Measurements from ENCODE around the gene DHX38.

The DHX38 gene

DNA sequence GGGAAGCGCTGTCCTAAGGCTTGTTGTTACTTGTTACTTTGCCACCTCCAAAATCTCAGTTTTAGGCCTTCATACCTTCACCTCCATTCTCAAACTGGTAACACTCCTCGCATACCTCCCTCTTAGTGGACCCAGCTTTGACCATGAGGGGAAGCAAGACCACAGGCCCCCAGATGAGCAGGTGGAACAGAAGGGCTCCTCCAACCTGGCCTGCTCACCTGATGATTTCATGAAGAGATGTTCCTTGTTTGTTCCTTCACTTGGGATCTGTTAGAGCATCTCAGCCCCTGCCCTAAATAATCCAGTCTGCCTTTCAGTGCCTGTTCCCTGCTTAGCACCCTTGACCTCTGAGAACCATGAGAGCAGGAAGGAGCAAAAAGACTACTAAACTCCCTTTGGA is 28.7 kb downstream of the DHX38 start:
- no peak for DNase-seq (ENCODE audit: low read depth in 2 of 2)

DNA sequence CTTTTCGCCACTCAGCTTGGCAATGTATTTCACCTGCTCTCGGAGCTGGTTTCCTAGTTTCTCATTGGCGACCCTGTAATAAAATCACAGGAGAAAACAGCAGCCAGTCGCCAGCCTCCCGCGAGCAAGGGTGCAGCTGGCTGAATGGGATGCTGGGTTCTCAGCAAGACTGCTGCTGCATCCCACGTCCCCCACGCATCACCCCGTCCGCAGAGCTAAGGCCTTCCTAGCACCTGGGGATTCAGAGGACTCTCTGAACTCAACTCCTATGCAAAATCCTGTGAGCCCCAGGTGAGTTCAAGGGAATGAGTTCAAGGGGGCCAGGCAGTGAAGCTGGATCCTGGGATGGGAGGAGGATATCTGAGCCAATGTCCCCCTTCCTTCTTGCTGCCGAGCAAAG is 29.3 kb downstream of the DHX38 start:
- no peak for DNase-seq (ENCODE audit: low read depth in 2 of 2)

GRCh38 chr16:72123426-72123825 is 29.8 kb downstream of the DHX38 start:
- no peak for DNase-seq (ENCODE audit: low read depth in 2 of 2)

GRCh38 chr16:72124148-72124547 is 30.5 kb downstream of the DHX38 start:
- no peak for DNase-seq (ENCODE audit: low read depth in 2 of 2)

GRCh38 chr16:72124761-72125634 is 31.4 kb downstream of the DHX38 start:
- DNase-seq (ENCODE audit: low read depth in 2 of 2) = peak; percentile 43 to 56

- no peak for DNase-seq (ENCODE audit: low read depth in 2 of 2)
These were observed 32.2 kb downstream of the DHX38 start for GRCh38 chr16:72125635-72126428.

GRCh38 chr16:72126429-72126765 is 32.8 kb downstream of the DHX38 start:
- no peak for DNase-seq (ENCODE audit: low read depth in 2 of 2)

GRCh38 chr16:72128701-72129100 is 35.1 kb downstream of the DHX38 start:
- DNase-seq (ENCODE audit: low read depth in 2 of 2) = no peak

DNA sequence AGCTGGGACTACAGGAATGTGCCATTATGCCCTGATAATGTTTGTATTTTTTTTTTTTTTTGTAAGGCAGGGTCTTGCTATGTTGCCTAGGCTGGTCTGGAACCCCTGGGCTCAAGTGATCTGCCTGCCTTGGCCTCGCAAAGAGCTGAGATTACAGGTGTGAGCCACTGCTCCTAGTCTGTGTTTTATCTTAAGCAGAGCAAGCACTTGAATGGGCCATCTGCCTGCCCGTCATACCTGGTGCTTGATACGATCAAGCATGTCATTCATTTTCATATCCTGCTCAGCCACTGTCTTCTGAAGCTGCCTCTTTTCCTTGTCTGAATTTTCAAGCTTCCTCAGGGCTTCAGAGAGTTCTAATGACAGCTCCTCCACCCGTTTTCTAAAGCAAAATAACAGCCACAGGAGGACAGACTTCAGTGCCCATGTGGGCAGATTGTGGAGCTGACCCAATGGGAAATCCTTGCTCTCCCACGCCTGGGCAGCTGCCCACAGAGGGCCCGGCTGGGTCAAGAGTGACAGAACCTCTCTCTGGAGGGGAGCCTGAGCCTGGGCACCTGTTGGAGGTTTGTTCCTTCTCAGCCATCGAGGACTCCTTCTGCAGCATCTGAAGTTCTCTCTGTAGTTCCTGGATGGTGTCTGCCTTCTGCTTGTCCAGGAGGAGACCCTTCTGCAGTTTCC is 36.5 kb downstream of the DHX38 start:
- DNase-seq (ENCODE audit: low read depth in 2 of 2) = no peak

DNA sequence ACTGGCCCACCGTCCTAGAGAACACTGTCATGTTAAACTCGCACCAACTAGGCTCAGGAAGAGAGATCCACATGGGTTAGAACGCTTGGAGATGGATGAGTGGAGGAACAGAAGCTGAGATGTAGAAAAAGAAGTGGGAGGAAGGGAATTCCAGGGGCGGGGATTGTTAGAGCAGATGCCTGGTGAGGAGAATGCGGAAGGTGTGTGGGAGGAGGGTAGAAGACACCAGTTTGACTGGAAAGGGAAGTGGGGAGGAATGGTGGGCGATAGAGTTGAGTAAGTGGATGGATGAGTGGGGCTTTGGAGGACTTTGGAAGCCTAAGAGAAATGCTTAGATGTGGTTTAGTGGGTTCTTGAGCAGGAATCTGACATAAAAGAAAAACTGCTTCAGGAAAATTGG is 37.4 kb downstream of the DHX38 start:
- DNase-seq (ENCODE audit: low read depth in 2 of 2) = no peak

DNA sequence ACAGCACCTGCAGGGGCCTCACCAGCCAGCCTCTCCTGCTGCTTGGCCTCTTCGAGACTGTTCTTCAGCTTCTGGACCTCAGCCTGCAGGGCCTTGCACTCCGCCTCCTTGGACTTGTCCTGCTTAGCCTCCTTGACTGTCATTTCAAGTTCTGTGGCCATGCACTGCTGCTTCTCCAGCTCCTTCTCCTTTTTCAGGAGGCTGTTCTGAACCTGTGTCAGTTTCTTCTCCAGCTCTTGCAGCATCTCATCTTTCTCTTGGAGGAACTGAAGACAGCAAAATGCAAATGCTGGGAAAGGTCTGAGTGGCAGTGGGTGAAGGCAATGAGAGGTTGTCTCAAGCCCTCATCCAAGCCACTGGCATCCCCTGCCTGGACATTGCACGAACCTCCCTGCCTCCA is 39.1 kb downstream of the DHX38 start:
- no peak for DNase-seq (ENCODE audit: low read depth in 2 of 2)

- DNase-seq (ENCODE audit: low read depth in 2 of 2) = no peak
These were observed 40.9 kb downstream of the DHX38 start for GRCh38 chr16:72134507-72134906.

- DNase-seq (ENCODE audit: low read depth in 2 of 2) = no peak
These were observed 43.9 kb downstream of the DHX38 start for GRCh38 chr16:72137380-72138063.

GRCh38 chr16:72138064-72138572 is 44.5 kb downstream of the DHX38 start:
- no peak for DNase-seq (ENCODE audit: low read depth in 2 of 2)

DNA sequence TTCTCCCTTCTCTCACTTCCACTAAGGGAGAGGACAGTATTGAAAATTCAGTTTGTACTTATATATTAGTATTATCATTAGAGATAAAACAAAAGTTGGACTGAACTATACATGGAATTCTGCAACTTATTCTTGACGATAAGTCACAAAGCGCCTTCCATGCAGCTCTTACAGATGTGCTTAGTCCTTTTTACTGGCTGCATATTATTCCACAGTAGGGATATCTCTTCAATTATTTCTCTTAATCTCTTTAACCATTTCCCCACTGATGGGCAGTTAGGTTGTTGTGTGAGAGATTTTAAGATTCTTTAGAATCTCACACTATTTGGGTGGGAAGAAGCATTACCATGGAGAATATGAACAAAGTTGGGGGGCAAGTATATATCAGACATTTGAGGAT is 46.3 kb downstream of the DHX38 start:
- no peak for DNase-seq (ENCODE audit: low read depth in 2 of 2)

DNA sequence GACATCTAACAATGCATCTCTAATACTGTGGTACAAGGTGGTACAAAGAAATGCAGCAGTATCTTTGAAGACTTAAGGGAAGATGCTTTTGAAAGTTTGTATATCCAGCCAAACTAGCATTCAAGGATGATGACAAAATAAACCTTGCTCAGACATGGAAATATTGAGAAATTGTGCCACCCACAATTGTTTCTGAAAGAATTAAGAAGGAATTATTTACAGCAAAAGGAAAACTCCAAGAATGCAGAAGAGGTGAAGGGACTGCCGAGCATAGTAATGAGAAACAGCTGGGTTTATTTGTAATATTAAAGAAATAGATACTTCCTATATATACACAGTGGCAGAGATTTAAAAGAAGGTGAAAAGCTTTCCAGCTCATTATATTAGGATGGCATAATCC is 48.8 kb downstream of the DHX38 start:
- DNase-seq (ENCODE audit: low read depth in 2 of 2) = no peak

DNA sequence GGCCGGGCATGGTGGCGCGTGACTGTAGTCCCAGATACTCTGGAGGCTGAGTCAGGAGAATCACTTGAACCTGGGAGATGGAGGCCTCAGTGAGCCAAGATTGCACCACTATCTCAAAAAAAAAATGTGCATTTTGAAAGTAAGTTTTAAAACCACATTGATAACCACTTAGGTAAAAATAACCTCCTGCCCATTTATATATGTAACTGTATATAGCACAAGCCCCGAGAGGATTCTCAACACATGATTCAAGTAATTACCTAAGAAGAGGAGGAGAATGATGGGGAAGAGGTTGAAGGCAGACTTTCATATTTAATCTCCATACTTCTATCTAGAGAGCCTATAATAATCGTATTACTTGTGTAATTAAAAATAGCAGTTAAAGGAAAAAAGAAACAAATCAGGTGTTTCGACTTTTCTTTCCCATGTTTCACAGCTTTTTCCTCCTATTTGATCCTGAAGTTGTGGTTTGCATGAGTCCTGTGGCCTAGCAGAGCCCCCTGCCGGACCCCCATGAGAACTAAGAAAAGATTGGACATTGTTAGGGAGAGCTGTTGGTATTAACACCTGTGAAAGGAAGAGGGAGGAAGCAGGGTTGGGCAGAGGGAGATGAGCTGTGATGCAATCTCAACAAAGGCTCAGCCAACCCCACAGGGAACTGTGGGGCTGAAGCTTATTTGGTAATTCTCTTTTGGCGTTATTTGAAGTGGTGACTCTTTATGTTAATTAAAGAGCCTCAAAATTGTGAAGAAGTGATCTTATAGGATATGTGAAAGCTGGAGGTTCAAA is 56.2 kb downstream of the DHX38 start:
- no peak for DNase-seq (ENCODE audit: low read depth in 2 of 2)

- DNase-seq (ENCODE audit: low read depth in 2 of 2) = no peak
These were observed 65.7 kb downstream of the DHX38 start for GRCh38 chr16:72159386-72159785.

DNA sequence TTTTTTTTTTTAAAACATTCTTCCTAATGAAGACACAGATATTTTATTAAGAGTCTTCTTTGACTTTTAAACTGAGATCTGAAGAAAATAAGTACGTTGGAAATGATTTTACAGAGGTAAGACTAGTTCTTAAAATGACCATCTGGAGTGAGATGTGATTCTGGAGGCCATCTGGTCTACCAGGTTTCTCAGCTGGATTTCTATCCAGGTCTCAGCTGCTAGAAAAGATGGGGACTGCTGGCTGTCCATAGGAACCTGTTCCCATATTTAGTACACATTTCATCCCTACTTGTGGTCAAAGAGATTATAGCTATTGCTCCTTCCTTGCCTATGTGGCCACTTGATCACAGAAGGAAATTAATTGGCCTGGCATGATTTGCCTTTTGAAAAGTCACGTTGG is 66.2 kb downstream of the DHX38 start:
- DNase-seq (ENCODE audit: low read depth in 2 of 2) = no peak

DNA sequence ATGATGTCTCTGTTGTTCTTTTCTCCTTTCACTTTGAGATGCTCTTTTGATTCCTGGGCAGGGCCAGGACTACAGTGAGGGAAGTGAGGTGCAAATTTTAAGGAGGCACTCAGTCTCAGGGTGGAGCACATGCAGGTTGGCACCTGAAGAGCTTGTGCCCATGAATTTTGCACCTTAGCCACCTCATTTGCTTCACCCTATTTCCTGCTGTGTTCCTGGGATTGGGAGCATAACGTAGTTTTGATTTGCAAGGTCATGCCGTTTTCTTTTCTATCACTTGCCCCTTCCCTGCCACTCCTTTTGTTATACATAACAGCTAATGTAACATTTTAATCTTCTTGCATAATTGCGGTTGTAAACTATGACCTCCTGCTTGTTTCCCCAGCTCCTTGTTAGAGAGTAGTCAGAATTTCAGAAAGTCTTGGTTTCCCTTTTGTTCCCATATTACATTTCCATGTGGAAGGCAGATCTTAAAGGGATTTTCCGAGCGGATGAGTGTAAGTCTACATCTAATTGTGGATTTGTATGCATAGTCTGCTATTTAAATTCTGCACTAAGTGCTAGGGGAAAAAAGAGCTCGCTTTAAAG is 68.6 kb downstream of the DHX38 start:
- DNase-seq (ENCODE audit: low read depth in 2 of 2) = no peak

Measured in stimulated activated CD4-positive, alpha-beta T cell treated with anti-CD3 and anti-CD28 coated beads, Interleukin-1b, Interleukin-23, amount 100 ng/mL, for 4 hours (primary cell).